HG03097 (cell line): ENCODE data around the gene MCF2L.

Source experiments
- ATAC-seq: cut with Tn5 transposase; IDR thresholded peaks from one replicate; pipeline ENCODE4 v1.9.1; 2021; ENCODE audit not compliant: unreplicated experiment, low FRiP score

MCF2L gene

GRCh38 chr13:113140677-113141600 is 171.9 kb downstream of the MCF2L start:
- no peak for ATAC-seq

- no peak for ATAC-seq
Observed at GRCh38 chr13:113141601-113141970, 172.6 kb downstream of the MCF2L start.

GRCh38 chr13:113142876-113143275 is 173.9 kb downstream of the MCF2L start:
- no peak for ATAC-seq

- no peak for ATAC-seq
Observed at GRCh38 chr13:113143466-113144254, 174.6 kb downstream of the MCF2L start.

- ATAC-seq, result no peak
Observed at GRCh38 chr13:113144255-113144629, 175.2 kb downstream of the MCF2L start.

- no peak for ATAC-seq
Observed at GRCh38 chr13:113145496-113145895, 176.5 kb downstream of the MCF2L start.

- no peak for ATAC-seq
Observed at GRCh38 chr13:113145911-113146598, 177.0 kb downstream of the MCF2L start.

GRCh38 chr13:113146750-113147149 is 177.7 kb downstream of the MCF2L start:
- ATAC-seq, result no peak

- no peak for ATAC-seq
Observed at GRCh38 chr13:113147206-113147605, 178.2 kb downstream of the MCF2L start.

GRCh38 chr13:113148407-113148806 is 179.4 kb downstream of the MCF2L start:
- ATAC-seq, result no peak

GRCh38 chr13:113148940-113149503 is 180.0 kb downstream of the MCF2L start:
- ATAC-seq, result no peak
